ENCODE data around the gene MTG2. TPM values are rescaled to one million over a fixed set of nuclear protein-coding genes. Genes with fewer than 3 reads are reported as not detected.

The MTG2 gene
- total RNA-seq, 2 donors from 2014 or later, result 8.8 to 16.5 TPM

DNA sequence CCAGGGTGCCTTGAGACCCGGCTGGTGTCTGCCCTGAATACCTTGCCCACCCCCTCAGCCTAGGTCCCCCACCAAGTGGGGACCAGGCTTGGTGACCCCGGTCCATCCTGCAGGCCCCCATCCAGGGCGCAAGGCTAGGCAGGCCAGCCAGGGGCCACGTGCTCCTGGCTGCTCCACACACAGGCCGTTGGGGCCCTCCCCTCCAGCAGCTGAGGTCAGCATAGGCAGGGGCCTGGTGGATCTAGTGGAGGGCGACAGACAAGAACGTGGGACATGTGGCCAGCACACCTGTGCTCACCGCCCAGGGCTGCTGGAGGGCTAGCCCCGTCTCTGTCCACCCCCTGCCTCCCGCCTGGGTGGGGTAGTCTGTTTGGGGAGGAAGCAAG is 44.8 kb downstream of the MTG2 start:
- TF ChIP-seq POLR2A (IDR thresholded peaks at IDR 0.05), result no peak
- WGBS, 2 donors, result 37 to 40% methylated on average over 1 to 10 of the region's 10 CpGs
- intact Hi-C loops (cut with DNase I), result no loop called here
- H3K36me3 ChIP-seq (replicated peaks in 1 of 2; ENCODE audit: insufficient read depth in 1 of 2, low read depth in 2 of 2), result no peaks in the 10 kb centered on the region
- no peaks in the 10 kb centered on the region for H3K27me3 ChIP-seq
- no peak overlapping the region for H3K4me3 ChIP-seq
- peak overlapping the region; percentile 1 to 63 (median 51) for H3K27ac ChIP-seq
- DNase-seq, result no peak
- H3K4me1 ChIP-seq, result peaks cover 14% of the 10 kb centered on the region
- H3K9me3 ChIP-seq, result no peaks in the 10 kb centered on the region
- ATAC-seq, result peak; percentile 33

GRCh38 chr20:62227977-62228958 is 45.4 kb downstream of the MTG2 start:
- Histone ChIP-seq H3K36me3 (replicated peaks in 1 of 2; ENCODE audit: insufficient read depth in 1 of 2, low read depth in 2 of 2) (no peaks in the 10 kb centered on the region), H3K9me3 (no peaks in the 10 kb centered on the region), H3K4me3 (no peak overlapping the region), H3K4me1 (peaks cover 14% of the 10 kb centered on the region), H3K27ac (peak overlapping the region; percentile 1 to 63 (median 51)), H3K27me3 (no peaks in the 10 kb centered on the region)
- peak; percentile 74 to 91 (median 88) for DNase-seq
- TF ChIP-seq POLR2A (IDR thresholded peaks at IDR 0.05), result peak; percentile 48 to 72 (median 57)
- peak in 4 of 7 experiments; percentile 20 to 37 (median 26) for TF ChIP-seq CTCF (IDR thresholded peaks at IDR 0.05)
- ATAC-seq, result peak; percentile 92
- WGBS, 2 donors, result 22 to 33% methylated on average over 18 to 37 of the region's 37 CpGs
- intact Hi-C loops (cut with DNase I), result no loop called here

DNA sequence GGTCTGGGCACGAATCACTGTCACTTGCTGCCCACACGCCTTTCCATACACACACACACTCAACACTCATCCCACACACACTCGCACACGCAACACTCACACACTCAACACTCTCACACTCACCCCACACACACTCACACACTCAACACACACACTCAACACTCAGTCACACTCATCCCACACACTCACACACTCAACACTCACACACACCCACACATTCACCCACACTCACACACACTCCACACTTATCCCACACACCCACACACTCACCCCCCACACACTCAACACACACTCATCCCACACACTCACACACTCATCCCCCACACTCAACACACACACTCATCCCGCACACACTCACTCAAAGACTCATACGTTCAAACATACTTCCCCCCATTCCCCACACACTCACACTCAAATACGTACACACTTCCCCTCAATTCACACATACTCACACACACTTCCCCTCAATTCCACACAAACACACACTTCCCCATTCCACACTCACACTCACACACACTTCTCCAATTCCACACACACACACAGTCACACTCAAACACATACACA is 46.2 kb downstream of the MTG2 start:
- 85 to 92% methylated on average over 7 of the region's 7 CpGs for WGBS, 2 donors
- Histone ChIP-seq H3K9me3 (no peaks in the 10 kb centered on the region), H3K27ac (no peak overlapping the region), H3K4me1 (peaks cover 14% of the 10 kb centered on the region), H3K27me3 (no peaks in the 10 kb centered on the region), H3K4me3 (no peak overlapping the region), H3K36me3 (replicated peaks in 1 of 2; ENCODE audit: insufficient read depth in 1 of 2, low read depth in 2 of 2) (no peaks in the 10 kb centered on the region)
- intact Hi-C loops (cut with DNase I), result no loop called here
- DNase-seq, result no peak
- no peak for ATAC-seq
- TF ChIP-seq CTCF (IDR thresholded peaks at IDR 0.05), result no peak
- no peak for TF ChIP-seq POLR2A (IDR thresholded peaks at IDR 0.05)

GRCh38 chr20:62229667-62230066 is 46.8 kb downstream of the MTG2 start:
- Histone ChIP-seq H3K4me1 (peaks cover 16% of the 10 kb centered on the region), H3K36me3 (replicated peaks in 1 of 2; ENCODE audit: insufficient read depth in 1 of 2, low read depth in 2 of 2) (no peaks in the 10 kb centered on the region), H3K27me3 (no peaks in the 10 kb centered on the region), H3K4me3 (no peak overlapping the region), H3K27ac (no peak overlapping the region), H3K9me3 (no peaks in the 10 kb centered on the region)
- no peak for ATAC-seq
- 62 to 63% methylated on average over 4 of the region's 4 CpGs for WGBS, 2 donors
- intact Hi-C loops (cut with DNase I), result no loop called here
- TF ChIP-seq POLR2A (IDR thresholded peaks at IDR 0.05) (no peak), CTCF (IDR thresholded peaks at IDR 0.05) (no peak)
- DNase-seq, result no peak

DNA sequence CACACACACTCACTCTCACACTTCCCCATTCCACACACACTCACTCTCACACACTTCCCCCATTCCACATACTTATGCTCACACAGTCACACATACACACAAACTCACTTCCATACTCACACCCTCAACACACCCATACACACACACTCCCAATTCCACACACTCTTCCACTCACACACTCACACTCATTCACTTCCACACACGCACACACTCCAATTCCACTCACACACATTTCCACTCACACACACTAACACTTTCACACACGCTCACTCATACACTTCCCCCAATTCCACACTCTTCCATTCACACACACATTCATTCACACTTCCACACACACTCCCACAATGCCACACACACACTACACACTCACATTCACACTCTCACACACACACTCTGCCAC is 47.4 kb downstream of the MTG2 start:
- no peak overlapping the region for H3K4me3 ChIP-seq
- no peaks in the 10 kb centered on the region for H3K9me3 ChIP-seq
- intact Hi-C loops (cut with DNase I), result no loop called here
- no peaks in the 10 kb centered on the region for H3K36me3 ChIP-seq (replicated peaks in 1 of 2; ENCODE audit: insufficient read depth in 1 of 2, low read depth in 2 of 2)
- no peak for ATAC-seq
- WGBS, 2 donors, result 97 to 98% methylated on average over 2 of the region's 2 CpGs
- no peak for DNase-seq
- TF ChIP-seq CTCF (IDR thresholded peaks at IDR 0.05), result no peak
- no peak for TF ChIP-seq POLR2A (IDR thresholded peaks at IDR 0.05)
- no peaks in the 10 kb centered on the region for H3K27me3 ChIP-seq
- H3K4me1 ChIP-seq, result peaks cover 23% of the 10 kb centered on the region
- H3K27ac ChIP-seq, result no peak overlapping the region
